SK-N-SH treated with all-trans-retinoic acid at 6 μM for 48 hours (cell line): Measurements from ENCODE around the gene TMEM134.

Experiments
- PATZ1 ChIP-seq: fragments of 250-450 bp; sonication (Bioruptor Pico); IDR thresholded peaks from 2 replicates; pipeline ENCODE4 v1.8.0; 2020; ENCODE audit warnings: mild to moderate bottlenecking, moderate library complexity, borderline replicate concordance
- ZNF70 ChIP-seq: fragments of 450-650 bp; formaldehyde crosslinking; IDR thresholded peaks from 2 replicates; pipeline ENCODE4 v1.5.0; 2020; ENCODE audit warnings: mild to moderate bottlenecking, moderate library complexity
- TF ChIP-seq, protein P1 (sequence below): fragments of 250-450 bp; sonication (Bioruptor Pico); IDR thresholded peaks from 2 replicates; pipeline ENCODE4 v1.5.1; 2020; ENCODE audit warnings: low read depth, mild to moderate bottlenecking, moderate library complexity
- TF ChIP-seq, protein P2 (sequence below): fragments of 250-450 bp; sonication (Bioruptor Pico); IDR thresholded peaks from 2 replicates; pipeline ENCODE4 v1.8.0; 2021; ENCODE audit warnings: low read depth, mild to moderate bottlenecking, moderate library complexity, borderline replicate concordance

DNA sequence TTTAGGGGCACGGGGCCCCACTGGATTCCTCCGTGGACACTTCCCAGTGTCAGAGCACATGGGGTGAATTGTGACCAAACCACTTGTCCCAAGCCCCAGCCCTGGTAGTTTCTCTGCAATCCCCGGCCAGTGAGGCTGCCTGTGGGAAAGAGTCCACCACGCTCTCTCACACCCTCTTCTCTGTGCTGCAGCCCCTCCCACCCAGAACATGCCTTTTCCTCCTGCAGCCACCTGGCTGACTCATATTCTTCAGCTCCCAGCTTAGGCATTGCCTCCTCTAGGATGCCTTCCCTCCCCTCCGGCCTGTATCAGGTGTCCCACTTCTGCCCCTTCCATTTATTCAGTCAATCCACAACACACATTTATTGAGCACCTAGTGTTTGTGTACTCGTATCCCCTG is 46.2 kb downstream of the TMEM134 start:
- TF ChIP-seq, protein P1, sequence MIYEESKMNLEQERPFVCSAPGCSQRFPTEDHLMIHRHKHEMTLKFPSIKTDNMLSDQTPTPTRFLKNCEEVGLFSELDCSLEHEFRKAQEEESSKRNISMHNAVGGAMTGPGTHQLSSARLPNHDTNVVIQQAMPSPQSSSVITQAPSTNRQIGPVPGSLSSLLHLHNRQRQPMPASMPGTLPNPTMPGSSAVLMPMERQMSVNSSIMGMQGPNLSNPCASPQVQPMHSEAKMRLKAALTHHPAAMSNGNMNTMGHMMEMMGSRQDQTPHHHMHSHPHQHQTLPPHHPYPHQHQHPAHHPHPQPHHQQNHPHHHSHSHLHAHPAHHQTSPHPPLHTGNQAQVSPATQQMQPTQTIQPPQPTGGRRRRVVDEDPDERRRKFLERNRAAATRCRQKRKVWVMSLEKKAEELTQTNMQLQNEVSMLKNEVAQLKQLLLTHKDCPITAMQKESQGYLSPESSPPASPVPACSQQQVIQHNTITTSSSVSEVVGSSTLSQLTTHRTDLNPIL (CRISPR knock-in tag), result no peak
- TF ChIP-seq ZNF70 (CRISPR knock-in tag) (no peak), PATZ1 (CRISPR knock-in tag) (no peak)
- TF ChIP-seq, protein P2, sequence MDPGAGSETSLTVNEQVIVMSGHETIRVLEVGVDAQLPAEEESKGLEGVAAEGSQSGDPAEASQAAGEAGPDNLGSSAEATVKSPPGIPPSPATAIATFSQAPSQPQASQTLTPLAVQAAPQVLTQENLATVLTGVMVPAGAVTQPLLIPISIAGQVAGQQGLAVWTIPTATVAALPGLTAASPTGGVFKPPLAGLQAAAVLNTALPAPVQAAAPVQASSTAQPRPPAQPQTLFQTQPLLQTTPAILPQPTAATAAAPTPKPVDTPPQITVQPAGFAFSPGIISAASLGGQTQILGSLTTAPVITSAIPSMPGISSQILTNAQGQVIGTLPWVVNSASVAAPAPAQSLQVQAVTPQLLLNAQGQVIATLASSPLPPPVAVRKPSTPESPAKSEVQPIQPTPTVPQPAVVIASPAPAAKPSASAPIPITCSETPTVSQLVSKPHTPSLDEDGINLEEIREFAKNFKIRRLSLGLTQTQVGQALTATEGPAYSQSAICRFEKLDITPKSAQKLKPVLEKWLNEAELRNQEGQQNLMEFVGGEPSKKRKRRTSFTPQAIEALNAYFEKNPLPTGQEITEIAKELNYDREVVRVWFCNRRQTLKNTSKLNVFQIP (CRISPR knock-in tag), result no peak
